Panc1 (cell line): ENCODE measurements around the gene BANF2. TPM values are rescaled to one million over a fixed set of nuclear protein-coding genes. Genes with fewer than 3 reads are reported as not detected.

Source experiments
- total RNA-seq: library from RNA; stranded (reverse); gene quantifications from one replicate; pipeline ENCODE4 v1.2.1, GENCODE V29; 2021; ENCODE audit not compliant: unreplicated experiment

Gene BANF2
- total RNA-seq, 1 experiment from 2014 or later = not detected

Other genes with a start within 250 kb of the BANF2 start
- 6.9 TPM for gene BFSP1, start 168.6 kb upstream of the BANF2 start, total RNA-seq
- 412 TPM for gene DSTN, start 129.9 kb upstream of the BANF2 start, total RNA-seq
- gene RRBP1, start 17.7 kb upstream of the BANF2 start, total RNA-seq = 152 TPM